Esophagus muscularis mucosa (tissue), 4 donors: ENCODE measurements around the gene A2M. TPM values are rescaled to one million over a fixed set of nuclear protein-coding genes. Genes with fewer than 3 reads are reported as not detected.

Experiments used
- DNase-seq: peaks from one replicate; pipeline ENCODE4 v3.0.0-alpha.2; 2017; ENCODE audit errors: extremely low spot score
- H3K27ac ChIP-seq, 4 donors: fragments of 200-600 bp; sonication (generic); replicated peaks in 1 of 4; 1 replicate in 3 of 4; 2 replicates in 1 of 4; pipeline ENCODE4 v1.5.1; 2016 to 2019; ENCODE audit warnings: mild to moderate bottlenecking in 1 of 4
- H3K27me3 ChIP-seq, 4 donors: fragments of 200-600 bp; sonication (generic); one replicate each; pipeline versions ENCODE4 v1.5.1 to v1.6.0; 2016 to 2019
- H3K36me3 ChIP-seq, 4 donors: fragments of 200-600 bp; sonication (generic); one replicate each; pipeline ENCODE4 v1.5.1; 2016 to 2019
- H3K4me1 ChIP-seq, 4 donors: fragments of 200-600 bp; sonication (generic); one replicate each; pipeline ENCODE4 v1.5.1; 2016 to 2019
- H3K4me3 ChIP-seq, 4 donors: fragments of 200-600 bp; sonication (generic); 1 replicate in 2 of 4; 2 replicates in 2 of 4; pipeline ENCODE4 v1.5.1; 2016 to 2019; ENCODE audit warnings: mild to moderate bottlenecking in 4 of 4, moderate library complexity in 1 of 4
- H3K9me3 ChIP-seq, 4 donors: fragments of 200-600 bp; sonication (generic); 1 replicate in 3 of 4; 2 replicates in 1 of 4; pipeline ENCODE4 v1.5.1; 2016 to 2019
- CTCF ChIP-seq, 3 experiments: fragments of 200-600 bp in 2 of 3; fragments of 450-650 bp in 1 of 3; sonication (generic) in 2 of 3; IDR thresholded peaks; one replicate each; pipeline ENCODE4 v1.5.1; 2017 to 2019; ENCODE audit warnings: antibody characterized with exemption in 3 of 3, mild to moderate bottlenecking in 2 of 3, moderate library complexity in 1 of 3
- EP300 ChIP-seq: sonication (generic); formaldehyde crosslinking; IDR thresholded peaks from one replicate; pipeline ENCODE4 v1.6.1; 2017; ENCODE audit warnings: antibody characterized with exemption
- POLR2A ChIP-seq: fragments of 450-650 bp; IDR thresholded peaks from one replicate; pipeline ENCODE4 v1.6.1; 2017; ENCODE audit warnings: antibody characterized with exemption, moderate library complexity, mild to moderate bottlenecking, low read depth
- POLR2AphosphoS5 ChIP-seq, 2 donors: sonication (generic); formaldehyde crosslinking; IDR thresholded peaks; one replicate each; pipeline ENCODE4 v1.6.1; 2017; ENCODE audit warnings: antibody characterized with exemption in 2 of 2
- WGBS: methylation state at CpG from one replicate; pipeline ENCODE4 v1.1.5; 2018; 5-methylcytosine and 5-hydroxymethylcytosine counted together
- intact Hi-C: fragments of 100-400 bp; cut with DNase I; formaldehyde crosslinking; loops from one replicate; pipeline ENCODE4 v1.15.1; 2023
- total RNA-seq, 4 donors: library from RNA; depleted of rRNA; stranded (reverse); fragments of >200 nt; gene quantifications; one replicate each; pipeline versions ENCODE4 v1.1.0 to v1.2.1, GENCODE V29; 2016

Gene A2M
- 100 to 1,000 TPM; 271 to 678 (median 484) TPM for total RNA-seq

- Histone ChIP-seq H3K27me3 (no peaks in the 10 kb centered on the region), H3K9me3 (no peaks in the 10 kb centered on the region), H3K36me3 (peaks cover 4 to 27% (median 18%) of the 10 kb centered on the region in 4 donors), H3K4me1 (peaks cover 42 to 79% (median 64%) of the 10 kb centered on the region in 4 donors), H3K27ac (peak within 1 kb of the TSS; percentile 77 to 83 (median 81)), H3K4me3 (peak within 1 kb of the TSS; percentile 48 to 57 (median 54))
- WGBS: 27% methylated on average over 9 of the region's 9 CpGs
- no peak for DNase-seq
- TF ChIP-seq POLR2AphosphoS5 (IDR thresholded peaks at IDR 0.05) (peak; percentile 80 to 86), POLR2A (no peak), CTCF (IDR thresholded peaks at IDR 0.05) (no peak), EP300 (peak; percentile 75)
- intact Hi-C loops: no loop called here
These were observed at the start of gene A2M for GRCh38 chr12:9115731-9116559. TSS of gene A2M (minus strand) at chr12:9115919. CDS start at chr12:9115849, 70 bp downstream.

GRCh38 chr12:9163392-9163791 lies 47.7 kb upstream of the A2M start:
- Histone ChIP-seq H3K36me3 (no peaks in the 10 kb centered on the region), H3K4me3 (no peak overlapping the region), H3K27ac (no peak overlapping the region), H3K4me1 (peaks cover 0 to 4% (median 0%) of the 10 kb centered on the region in 4 donors), H3K9me3 (no peaks in the 10 kb centered on the region), H3K27me3 (no peaks in the 10 kb centered on the region)
- TF ChIP-seq EP300 (no peak), POLR2AphosphoS5 (IDR thresholded peaks at IDR 0.05) (no peak), CTCF (IDR thresholded peaks at IDR 0.05) (no peak), POLR2A (no peak)
- 80% methylated on average over 5 of the region's 5 CpGs for WGBS
- intact Hi-C loops: no loop called here
- no peak for DNase-seq

GRCh38 chr12:9156119-9156518 lies 40.4 kb upstream of the A2M start:
- 89% methylated on average over 4 of the region's 4 CpGs for WGBS
- no peak for DNase-seq
- H3K9me3 ChIP-seq: no peaks in the 10 kb centered on the region
- no peak overlapping the region for H3K4me3 ChIP-seq
- H3K27me3 ChIP-seq: no peaks in the 10 kb centered on the region
- no peaks in the 10 kb centered on the region for H3K4me1 ChIP-seq
- no peak overlapping the region for H3K27ac ChIP-seq
- H3K36me3 ChIP-seq: no peaks in the 10 kb centered on the region
- intact Hi-C loops: no loop called here
- TF ChIP-seq CTCF (IDR thresholded peaks at IDR 0.05) (no peak), POLR2AphosphoS5 (IDR thresholded peaks at IDR 0.05) (no peak), POLR2A (no peak), EP300 (no peak)

GRCh38 chr12:9149372-9149771 lies 33.7 kb upstream of the A2M start:
- intact Hi-C loops: no loop called here

More at GRCh38 chr12:9149372-9149771, 33.7 kb upstream of the A2M start:
- Histone ChIP-seq H3K9me3 (peaks cover 0 to 9% (median 6%) of the 10 kb centered on the region in 4 donors), H3K36me3 (no peaks in the 10 kb centered on the region), H3K4me1 (no peaks in the 10 kb centered on the region), H3K4me3 (no peak overlapping the region), H3K27ac (no peak overlapping the region), H3K27me3 (no peaks in the 10 kb centered on the region)
- WGBS: 84% methylated on average over 6 of the region's 6 CpGs
- TF ChIP-seq EP300 (no peak), POLR2AphosphoS5 (IDR thresholded peaks at IDR 0.05) (no peak), CTCF (IDR thresholded peaks at IDR 0.05) (no peak), POLR2A (no peak)
- no peak for DNase-seq
